IPS-NIHi7 (cell line): ENCODE data around the gene C14orf39.
A peak's percentile ranks its signal among the peaks of the same experiment; 100 is the strongest.

ENCODE experiments used
- DNase-seq: peaks from one replicate; pipeline ENCODE4 v3.0.0; 2012; ENCODE audit warnings: mixed read lengths; ENCODE audit errors: extremely low spot score

The C14orf39 gene

GRCh38 chr14:60485598-60486251 is at the start of gene C14orf39:
C14orf39 (minus strand) TSS chr14:60486063; CDS start chr14:60485078, 985 bp downstream.
- DNase-seq = peak; percentile 79

- no peak for DNase-seq
These were observed 46.6 kb upstream of the C14orf39 start for GRCh38 chr14:60532442-60532841.

GRCh38 chr14:60515511-60516289 is 29.8 kb upstream of the C14orf39 start:
- peak; percentile 57 for DNase-seq

- peak; percentile 59 for DNase-seq
These were observed 29.1 kb upstream of the C14orf39 start for GRCh38 chr14:60514741-60515491.

GRCh38 chr14:60514378-60514740 is 28.5 kb upstream of the C14orf39 start:
- no peak for DNase-seq

GRCh38 chr14:60512973-60513571 is 27.2 kb upstream of the C14orf39 start:
- peak; percentile 28 for DNase-seq

- DNase-seq = no peak
These were observed 26.3 kb upstream of the C14orf39 start for GRCh38 chr14:60512126-60512525.

GRCh38 chr14:60510951-60511599 is 25.2 kb upstream of the C14orf39 start:
- DNase-seq = no peak

GRCh38 chr14:60510254-60510950 is 24.5 kb upstream of the C14orf39 start:
- no peak for DNase-seq

- peak; percentile 44 for DNase-seq
These were observed 23.8 kb upstream of the C14orf39 start for GRCh38 chr14:60509438-60510253.

GRCh38 chr14:60508707-60509437 is 23.0 kb upstream of the C14orf39 start, which contains the start of gene SIX6:
SIX6 (plus strand) TSS chr14:60509146; CDS start chr14:60509399, 253 bp downstream.
- DNase-seq = peak; percentile 73

- no peak for DNase-seq
These were observed 22.5 kb upstream of the C14orf39 start for GRCh38 chr14:60508363-60508706.

- no peak for DNase-seq
These were observed 21.3 kb upstream of the C14orf39 start for GRCh38 chr14:60506985-60507829.

GRCh38 chr14:60506462-60506984 is 20.7 kb upstream of the C14orf39 start:
- no peak for DNase-seq

GRCh38 chr14:60506010-60506409 is 20.1 kb upstream of the C14orf39 start:
- DNase-seq = no peak

- DNase-seq = no peak
These were observed 19.6 kb upstream of the C14orf39 start for GRCh38 chr14:60505448-60505847.

GRCh38 chr14:60502541-60502940 is 16.7 kb upstream of the C14orf39 start:
- no peak for DNase-seq

GRCh38 chr14:60495946-60496345 is 10.1 kb upstream of the C14orf39 start:
- DNase-seq = no peak
